DMS53 treated with DMSO at 0.1 percent for 48 hours (cell line): ENCODE measurements around the gene TRIM29.

ENCODE experiments used
- DNase-seq: peaks from one replicate; lab custom pipeline; 2025; ENCODE audit not compliant: unreplicated experiment; lab: John Stamatoyannopoulos, UW

The TRIM29 gene

DNA sequence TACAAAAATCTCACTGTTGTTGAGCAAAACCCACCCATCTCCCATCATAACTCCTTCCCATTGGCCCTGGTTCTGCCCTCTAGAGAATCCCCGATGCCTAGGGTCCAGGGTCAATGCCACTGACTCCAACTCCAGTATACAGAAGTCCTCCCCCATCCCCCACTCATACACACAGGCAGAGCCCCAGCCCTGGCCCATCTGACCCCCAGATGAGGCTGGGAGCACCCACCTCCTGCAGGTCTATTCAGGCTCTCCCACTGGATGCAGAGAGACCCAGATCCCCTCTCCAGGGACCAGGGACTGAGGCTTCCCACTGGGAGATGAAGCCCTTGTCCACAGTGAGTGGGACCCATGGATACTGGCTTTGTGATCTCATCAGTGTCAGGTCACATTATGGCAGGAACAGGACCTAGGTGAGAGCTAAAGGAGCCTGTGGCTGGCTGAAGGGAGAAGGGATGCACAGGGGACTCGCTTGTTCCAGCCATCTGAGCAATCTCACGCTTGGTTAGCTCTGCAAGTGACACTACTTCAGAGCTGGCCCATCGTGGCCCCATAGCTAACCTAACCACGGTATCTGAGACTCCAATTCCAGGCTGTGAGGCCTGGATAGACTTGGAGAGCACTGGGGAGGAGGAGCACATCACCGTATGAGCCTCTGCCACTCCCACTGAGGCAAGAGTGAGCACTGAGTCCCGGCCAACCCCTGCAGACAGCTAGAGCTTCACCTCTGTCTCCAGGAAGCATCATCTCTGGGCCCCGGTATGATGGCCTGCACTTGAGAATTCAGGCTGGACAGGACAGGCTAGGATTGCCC lies 35.7 kb downstream of the TRIM29 start:
- DNase-seq, result no peak

DNA sequence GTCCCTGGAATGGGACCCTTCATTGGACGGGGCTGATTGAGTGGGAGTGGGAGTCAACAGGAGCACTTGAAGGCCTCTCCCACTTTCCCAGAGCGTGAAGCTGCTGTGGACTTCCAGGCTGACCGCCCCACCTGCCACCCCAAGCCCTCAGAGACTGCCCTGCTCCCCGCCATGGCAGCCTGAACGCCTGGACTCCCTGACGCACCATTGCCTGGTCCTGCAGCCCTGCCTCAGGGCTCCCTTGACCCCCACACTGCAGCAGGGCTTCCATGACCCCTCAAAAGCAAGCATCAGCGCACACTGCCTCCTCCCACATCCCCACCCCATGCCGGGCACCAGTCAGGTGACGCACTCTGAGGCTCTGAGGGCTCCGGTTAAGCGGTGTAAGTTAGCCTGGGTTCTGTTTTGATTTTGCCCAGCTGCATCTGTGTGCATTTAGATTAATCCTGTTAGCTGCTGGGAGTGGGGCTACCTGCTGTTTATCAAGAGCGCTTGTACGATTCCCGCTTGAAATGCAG lies 39.4 kb downstream of the TRIM29 start:
- no peak for DNase-seq

DNA sequence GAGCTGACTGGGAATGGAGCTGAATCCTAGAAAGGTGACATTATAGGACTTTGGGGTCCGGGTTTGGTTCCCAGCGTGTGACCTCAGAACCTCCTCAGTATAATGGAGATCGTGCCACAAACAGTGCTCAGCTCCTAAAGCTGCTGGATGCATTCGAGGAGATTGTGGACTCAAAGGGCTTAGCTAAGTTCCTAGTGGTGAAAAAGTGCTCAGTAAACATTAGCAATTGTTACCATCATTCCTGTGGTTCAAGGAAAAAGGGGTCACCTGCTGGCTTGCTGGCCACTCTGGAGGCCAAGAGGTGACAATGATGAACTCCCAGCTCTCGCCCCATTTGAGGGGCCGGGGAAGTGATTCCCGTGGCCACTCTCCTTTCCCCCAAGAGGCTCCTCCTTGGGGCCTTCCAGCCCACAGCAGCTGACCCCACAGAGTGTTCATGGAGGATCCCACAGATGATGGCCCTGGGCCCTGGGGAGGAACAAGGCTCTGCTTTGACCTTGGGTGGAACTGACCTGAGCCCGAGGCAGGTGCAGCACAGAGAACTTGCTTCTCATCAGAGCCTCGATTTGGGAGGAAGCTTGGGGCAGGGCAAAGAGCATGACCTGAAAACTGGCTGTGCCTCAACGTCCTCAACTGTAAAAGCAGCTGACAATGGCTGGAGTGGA lies 40.1 kb downstream of the TRIM29 start:
- DNase-seq, result no peak

DNA sequence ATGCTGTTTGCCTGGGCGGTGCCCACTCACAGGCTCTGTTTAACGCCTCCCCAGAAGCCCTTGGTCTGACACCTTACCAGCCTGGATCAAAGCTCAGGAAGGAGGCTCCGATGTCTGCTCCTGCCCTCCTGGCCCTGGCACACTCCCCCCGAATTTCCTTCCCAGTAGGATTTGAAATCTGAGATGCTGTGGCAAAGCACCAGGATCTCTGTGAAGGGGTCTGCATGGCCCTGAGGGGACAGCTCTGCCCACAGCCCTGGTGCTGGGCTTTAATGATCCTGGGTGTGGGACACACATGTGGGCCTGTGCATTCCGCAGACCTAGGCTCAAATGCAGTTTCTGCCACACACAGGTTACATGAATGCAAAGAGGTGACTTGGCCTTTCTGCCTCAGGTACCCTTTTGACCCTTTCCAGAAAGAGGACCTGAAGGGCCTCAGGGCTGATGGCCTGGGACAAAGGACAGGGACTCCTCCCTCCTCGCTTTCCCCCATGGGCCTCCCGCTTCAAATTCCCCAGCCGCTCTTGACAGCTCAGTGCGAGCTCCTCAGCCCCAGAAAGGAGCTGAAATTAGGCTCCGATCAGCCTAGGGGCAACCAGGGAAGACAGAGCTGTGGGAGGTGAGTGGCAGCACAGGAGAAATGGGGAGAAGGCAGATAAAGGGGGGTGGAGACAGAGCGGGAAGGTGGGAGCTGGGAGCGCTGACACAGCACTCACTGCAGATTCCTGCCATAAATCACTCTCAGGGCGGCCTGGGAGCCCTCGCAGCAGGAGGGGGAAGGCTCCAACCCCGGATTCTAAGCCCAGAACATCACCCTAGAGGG lies 41.3 kb downstream of the TRIM29 start:
- DNase-seq, result no peak

DNA sequence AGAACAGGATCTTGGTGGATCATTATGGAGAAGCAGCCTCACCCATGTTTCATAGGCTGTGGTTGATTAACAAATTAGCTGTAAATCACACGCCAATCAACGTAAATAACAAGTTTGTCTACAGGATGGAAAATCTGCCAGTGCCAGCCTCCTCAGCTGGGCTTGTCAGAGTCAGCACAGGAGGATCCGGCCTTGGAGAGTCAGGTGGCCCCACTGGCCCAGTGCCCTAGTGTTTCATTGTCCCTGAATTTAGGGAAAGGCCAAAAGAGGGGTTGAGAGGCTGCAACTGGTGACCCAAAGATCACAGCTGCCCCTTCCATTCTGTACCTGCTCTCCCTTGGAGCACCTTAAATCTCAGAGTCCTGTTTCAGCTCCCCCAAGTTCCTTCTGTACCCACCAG lies 42.4 kb downstream of the TRIM29 start:
- DNase-seq, result no peak

DNA sequence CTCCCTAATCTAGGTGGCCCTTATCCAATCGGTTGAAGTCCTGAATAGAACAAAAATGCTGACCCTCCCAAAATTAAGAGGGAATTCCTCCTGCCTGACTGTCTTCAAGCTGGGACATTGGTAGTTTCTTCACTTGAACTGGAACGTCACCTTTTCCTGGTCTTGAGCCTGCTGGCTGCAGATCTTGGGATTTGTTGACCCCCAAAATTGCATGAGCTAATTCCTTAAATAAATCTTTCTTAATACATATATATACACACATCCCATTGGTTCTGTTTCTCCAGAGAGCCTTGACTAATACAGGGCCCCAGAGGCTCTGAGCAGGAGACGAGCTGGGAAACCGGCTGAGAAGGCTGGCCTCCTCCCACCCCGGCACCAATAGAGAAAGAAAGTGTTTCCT lies 46.2 kb downstream of the TRIM29 start:
- DNase-seq, result no peak

DNA sequence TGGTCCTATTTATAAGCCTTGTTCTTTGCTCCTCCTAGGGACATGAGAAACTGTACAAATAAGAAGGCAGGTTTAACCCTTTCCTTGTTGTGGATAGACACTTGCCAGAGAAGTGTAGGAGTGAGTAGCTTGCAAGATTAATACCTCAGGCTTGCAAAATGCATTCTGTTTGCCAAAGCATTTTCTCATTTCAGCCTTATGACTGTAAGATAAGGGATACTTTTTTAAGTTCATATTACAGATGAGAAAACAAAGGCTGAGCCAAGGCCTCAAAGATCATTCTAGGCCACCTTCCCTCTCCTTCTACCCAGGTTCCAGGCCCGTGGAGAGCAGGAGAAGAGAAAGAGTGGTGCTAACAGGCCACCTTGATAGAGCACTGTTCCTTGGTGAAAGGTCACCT lies 46.8 kb downstream of the TRIM29 start:
- DNase-seq, result no peak

DNA sequence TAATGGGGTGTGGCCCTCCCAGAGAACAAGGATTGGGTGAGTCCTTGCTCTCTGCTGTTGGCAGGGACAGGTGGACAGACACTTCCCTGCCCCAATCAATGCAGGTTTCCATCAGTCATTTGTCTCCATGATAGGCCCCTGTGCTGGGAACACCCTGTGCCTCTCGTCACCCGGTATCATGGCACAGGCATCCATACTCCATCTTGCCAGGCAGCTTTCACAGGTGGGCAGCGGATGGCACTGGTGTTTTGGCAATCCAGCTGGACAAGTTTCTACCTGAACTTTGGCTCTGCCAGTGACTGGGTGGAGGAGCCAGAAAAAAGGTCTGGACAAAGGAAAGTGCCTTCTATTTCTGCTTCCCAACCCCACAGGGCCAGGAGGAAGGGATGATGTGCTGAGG lies 47.5 kb downstream of the TRIM29 start:
- DNase-seq, result no peak

DNA sequence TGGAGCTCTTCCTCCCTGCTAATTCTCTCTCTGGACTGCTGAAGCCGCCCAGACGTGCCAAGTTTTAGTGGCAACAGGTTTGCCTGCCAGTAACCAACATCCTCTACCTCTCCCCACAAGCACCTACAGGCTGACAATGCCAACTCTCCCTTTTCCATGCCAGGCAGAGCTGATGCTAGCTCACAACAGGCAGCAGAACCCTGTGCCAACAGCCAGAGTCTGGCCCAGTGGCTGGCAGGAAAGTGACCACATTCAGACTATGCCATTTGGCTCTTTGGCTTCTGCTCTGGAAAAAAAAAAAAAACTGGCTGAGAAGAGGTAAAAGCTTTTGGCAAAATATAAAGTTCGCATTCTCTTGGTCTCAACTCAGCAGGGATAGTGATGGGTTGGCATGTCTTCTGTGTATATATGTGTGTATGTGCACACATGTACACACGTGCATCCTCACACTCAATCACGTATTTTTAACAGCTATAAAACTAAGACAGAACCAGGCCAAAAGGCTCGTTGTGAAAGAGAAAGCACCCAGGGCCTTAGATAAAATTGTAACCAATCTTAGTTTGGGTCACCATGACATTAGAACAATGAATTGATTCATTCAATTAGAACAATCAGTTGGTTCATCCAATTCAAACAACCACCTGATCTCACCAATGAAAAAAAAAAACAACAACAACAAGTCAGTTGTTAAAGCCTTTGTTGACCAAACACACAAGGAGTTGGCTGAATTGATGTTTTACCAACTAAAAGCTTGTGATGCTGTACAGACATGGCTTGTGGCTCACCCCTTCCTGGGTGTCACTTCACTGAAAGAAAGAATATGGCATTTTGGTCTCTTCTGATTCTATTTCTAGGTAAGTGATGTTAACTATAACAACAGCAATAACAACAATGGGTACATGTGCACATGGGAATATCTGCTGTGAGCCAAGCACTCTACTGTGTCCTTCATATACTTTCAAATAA lies 48.6 kb downstream of the TRIM29 start:
- DNase-seq, result no peak

DNA sequence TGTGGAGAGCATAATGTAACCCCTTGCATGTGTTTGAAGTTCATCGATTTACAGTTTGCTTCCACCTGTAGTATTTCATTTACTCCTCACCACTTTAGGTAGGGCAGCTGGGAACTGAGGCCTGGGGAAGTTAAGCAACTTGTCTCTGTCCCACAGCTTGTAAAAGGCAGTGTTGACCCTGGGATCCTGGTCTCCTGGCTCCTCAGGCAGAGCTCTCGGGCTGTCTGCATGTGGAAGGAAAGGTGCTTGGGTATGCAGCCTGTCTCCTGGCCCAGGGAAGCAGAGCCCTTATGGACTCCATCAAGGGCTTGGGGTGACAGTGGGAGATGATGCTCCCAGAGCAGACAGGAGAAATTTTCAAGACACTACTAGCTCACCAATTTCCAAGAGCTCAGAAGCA lies 49.9 kb downstream of the TRIM29 start:
- DNase-seq, result no peak

DNA sequence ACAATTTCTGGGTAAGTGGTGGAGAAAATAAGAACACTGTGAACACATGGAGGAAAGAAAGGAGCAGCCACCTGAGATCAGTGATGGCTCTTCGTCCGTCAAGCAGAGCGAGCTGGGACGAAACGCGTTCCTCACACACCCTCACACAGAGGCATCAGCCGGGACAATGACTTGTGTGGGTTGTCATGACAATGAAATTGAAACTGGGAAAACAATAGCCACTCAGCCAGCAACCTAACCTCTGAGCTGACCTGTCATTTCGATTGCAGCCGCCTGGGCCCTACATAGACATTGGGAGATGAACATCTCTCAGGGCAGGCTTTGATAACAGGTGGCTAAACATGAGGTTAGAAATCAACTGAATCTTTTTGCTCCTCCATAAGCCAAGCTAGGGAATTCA lies 51.3 kb downstream of the TRIM29 start:
- no peak for DNase-seq

DNA sequence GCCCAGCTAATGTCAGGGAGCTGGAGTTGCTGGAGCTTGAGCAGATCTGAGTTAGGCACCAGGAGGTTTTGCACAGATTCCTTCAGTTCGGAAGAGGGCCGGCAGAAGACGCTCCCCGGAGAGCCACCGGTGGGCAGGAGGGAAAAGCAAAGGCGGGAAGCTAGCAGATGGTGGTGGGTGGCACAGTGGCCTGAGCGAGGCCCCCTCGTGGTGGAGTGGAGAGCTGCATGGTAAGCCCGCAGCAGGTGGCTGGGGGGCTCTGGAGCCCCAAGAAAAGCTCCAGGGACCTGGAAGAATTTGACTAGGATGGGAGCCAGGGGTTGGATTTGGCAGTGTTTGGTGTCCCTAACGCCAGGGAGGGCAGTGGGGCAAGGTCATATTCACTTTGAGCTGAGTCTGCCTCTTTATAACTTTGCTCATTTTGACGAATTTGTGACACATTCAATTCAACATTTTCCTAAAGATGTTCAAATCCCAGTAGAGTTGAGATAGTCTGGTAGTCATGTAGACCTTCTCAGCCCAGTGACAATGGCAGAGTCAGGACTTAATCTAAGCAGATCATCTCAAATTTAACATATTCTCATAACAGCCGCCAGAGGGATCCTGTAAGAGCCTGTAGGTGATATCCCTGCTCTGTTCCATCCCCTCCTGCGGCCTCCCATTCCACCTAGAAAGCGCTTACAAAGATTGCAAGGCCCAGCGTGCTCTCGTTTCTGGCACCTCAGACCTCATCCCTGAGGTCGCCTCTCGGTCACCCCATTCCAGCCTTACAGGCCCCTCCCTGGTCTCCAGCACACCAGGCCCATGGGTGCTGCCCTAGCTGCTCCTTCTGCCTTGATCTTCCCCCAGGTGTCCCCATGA lies 57.9 kb downstream of the TRIM29 start:
- no peak for DNase-seq

DNA sequence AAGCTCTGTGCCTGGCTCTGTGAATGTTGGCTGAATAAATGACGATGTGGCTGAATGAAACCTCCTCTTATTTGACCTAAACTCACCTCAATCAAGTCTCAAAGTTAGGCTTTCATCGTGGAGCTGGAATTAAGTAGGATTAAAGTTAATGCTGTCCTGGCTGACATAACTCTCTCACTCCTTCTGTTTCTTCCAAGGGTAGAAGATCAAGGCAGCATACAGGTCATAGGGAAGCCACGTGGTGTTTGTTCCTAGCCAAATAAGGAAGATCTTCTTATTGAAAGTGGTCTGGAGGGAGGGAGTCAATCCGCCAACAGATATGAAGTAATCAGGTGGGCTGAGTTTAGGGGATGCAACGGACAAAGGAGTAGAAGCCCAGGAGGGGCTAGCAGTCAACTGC lies 59.5 kb downstream of the TRIM29 start:
- no peak for DNase-seq

DNA sequence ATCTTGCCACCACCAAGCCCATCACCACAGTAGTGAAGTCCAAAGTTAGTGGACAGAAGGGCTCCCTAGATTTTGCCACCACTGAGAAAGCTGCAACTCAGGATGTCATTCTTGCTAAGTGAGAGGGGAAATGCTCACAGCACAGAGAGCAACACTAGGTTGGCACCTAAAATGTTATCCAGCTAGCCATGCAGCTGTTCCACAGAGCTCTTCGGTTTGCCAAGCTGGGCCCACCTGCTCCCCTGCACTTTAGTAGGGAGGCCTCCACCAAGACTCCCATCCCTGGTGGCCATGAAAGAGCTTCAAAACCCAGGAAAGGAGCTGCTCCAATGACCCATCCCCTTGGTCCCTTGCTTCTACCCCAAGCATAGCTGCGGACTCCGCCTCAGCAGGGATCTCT lies 63.8 kb downstream of the TRIM29 start:
- no peak for DNase-seq

DNA sequence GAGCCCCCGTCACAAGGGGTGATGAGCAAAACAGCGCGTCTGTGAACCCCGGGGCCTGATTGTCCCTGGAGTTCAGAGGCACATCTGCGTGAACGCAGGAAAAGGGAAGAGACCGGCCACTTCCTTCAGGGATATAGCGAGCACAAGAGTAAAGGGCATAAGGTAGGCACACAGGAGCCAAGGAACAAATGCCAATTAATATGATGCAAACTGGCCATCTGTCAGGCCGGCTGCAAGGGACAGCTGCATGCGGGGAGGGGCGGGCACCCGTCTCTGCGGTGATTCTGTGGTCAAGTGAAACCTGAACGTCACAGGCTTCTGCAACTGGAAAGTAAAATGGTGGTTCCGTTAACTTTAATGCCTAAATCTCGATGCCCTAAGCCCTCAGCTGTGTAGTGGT lies 64.7 kb downstream of the TRIM29 start:
- no peak for DNase-seq

DNA sequence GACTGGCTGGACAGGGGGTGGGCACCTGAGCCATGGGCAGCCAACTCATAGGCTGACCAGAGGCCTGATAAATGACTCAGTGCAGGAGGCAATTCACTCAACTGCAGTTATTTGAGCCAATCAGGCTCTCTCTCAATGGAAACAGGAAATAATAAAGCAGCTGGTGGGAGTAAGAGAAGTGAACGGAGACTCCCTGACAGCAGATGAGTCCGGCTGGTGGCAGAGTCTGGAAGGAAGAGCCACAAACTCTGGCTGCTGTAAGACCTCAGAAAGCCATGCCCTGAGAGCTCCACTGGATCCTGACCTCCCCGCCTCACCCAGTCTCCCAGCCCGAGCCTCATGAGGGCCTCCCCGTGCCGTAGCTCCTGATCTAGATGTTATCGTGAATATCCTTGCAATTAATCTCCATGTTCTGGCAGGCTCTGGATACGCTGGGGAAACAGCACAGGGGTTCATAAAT lies 69.8 kb downstream of the TRIM29 start:
- DNase-seq, result no peak

DNA sequence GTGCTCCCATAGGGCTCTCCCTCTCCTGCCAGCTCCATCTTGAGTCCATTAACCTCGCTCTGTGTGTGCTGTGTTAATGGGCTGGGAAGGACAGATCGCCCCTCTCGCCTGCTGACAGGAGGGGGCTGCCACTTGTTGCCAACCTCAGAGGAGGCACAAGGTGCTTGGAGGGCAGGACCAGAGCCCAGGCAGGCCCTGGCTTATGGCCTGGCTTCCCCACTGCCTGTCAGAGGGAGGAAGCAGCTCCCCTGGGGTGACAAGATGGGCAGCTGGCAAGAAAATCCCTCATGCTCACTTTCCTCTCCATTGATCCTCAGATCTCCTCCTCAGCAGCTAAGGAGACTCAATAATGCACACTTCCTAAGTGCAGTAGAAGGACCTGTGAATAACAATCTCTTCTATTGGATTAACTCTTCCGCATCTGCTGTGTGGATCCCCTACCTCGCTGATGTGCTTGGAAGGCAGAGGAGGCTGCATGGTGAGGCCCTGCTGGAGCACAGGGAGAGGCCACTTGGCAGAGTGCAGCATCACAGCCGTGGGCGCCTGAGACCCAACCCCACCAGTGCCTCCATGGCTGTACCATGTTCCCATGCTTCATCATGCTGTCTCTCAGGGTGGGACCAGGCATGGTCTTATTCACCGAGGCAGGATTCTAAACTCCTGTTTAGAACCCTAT lies 70.3 kb downstream of the TRIM29 start:
- DNase-seq, result no peak

DNA sequence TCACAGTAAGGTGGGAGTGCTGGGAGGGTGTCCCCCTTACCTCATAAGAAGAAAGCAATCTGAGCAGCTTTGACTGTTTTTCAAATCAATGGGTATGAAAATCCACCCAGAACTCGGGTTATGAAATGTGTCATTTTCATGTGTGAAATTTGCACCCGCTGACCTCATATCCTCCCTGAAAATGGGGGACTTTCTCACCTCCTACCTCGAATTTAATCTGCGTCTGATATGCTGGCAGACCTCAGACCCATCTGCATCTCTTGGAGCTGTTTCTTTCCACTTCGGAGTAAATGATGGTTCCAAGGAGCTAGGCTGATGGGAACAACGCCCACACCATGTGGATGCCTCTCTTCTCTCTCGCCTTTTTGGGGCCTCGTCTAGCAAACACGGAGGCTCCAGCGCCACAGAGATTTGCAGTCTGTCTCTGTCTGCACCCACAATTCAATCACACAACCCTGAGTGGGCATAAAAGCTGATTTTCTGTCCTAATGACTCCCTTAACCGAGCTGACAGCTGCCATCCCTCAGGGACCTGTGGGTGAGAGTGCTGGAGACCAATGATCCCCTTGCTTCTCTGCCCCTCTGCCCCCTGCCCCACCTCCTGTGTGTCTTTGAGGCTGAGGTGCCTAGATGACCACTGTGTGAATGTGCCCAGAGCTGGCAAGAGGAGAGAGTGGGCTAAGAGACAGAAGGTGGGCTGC lies 71.0 kb downstream of the TRIM29 start:
- DNase-seq, result no peak
